Naive thymus-derived CD4-positive, alpha-beta T cell (primary cell): ENCODE results near the gene SLC6A3. TPM values are rescaled to one million over a fixed set of nuclear protein-coding genes. Genes with fewer than 3 reads are reported as not detected.
"Not testable (repeated sequence)": the region's sequence is repeated elsewhere in the genome, so short reads cannot be mapped to it uniquely, and the experiment has no call there.

Source experiments
- ATAC-seq: fragments of 150-1000 bp; cut with Tn5 transposase; 2 replicates; pipeline ENCODE4 v1.10.0; 2021; ENCODE audit warnings: mild to moderate bottlenecking, moderate library complexity
- CTCF ChIA-PET: fragments of 350-600 bp; sonication (Branson Sonifier 250); formaldehyde crosslinking; loops from one replicate; lab custom pipeline; 2021; ENCODE audit warnings: antibody characterized with exemption; lab: Charles Lee
- POLR2A ChIA-PET: fragments of 350-600 bp; sonication (Branson Sonifier 250); formaldehyde crosslinking; loops from one replicate; lab custom pipeline; 2021; ENCODE audit warnings: antibody characterized with exemption, inconsistent platforms; lab: Charles Lee
- DNase-seq, 9 donors: peaks; one replicate each; pipeline versions ENCODE4 v3.0.0 to v3.0.0-alpha.2; 2020 to 2022; ENCODE audit warnings: mixed read lengths in 1 of 9
- H3K27ac ChIP-seq: one replicate; pipeline ENCODE4 v1.7.0; 2013; ENCODE audit warnings: mild to moderate bottlenecking, low read depth, low read length, moderate library complexity
- H3K27me3 ChIP-seq, 2 donors: one replicate each; pipeline ENCODE4 v1.7.0; 2013; ENCODE audit warnings: low read length in 2 of 2, mild to moderate bottlenecking in 2 of 2, moderate library complexity in 2 of 2; ENCODE audit not compliant: control insufficient read depth in 2 of 2, insufficient read depth in 2 of 2
- H3K36me3 ChIP-seq, 3 experiments: 1 replicate in 2 of 3; 2 replicates in 1 of 3; pipeline ENCODE4 v1.7.0; 2013; ENCODE audit warnings: low read length in 3 of 3, mild to moderate bottlenecking in 3 of 3, moderate library complexity in 1 of 3; ENCODE audit not compliant: insufficient read depth in 3 of 3, control insufficient read depth in 2 of 3
- H3K4me1 ChIP-seq, 2 donors: one replicate each; pipeline ENCODE4 v1.7.0; 2013; ENCODE audit warnings: low read length in 2 of 2, mild to moderate bottlenecking in 2 of 2, moderate library complexity in 1 of 2; ENCODE audit not compliant: control insufficient read depth in 2 of 2, insufficient read depth in 2 of 2
- H3K4me3 ChIP-seq: 2 replicates; pipeline ENCODE4 v1.7.0; 2013; ENCODE audit warnings: mild to moderate bottlenecking, low read length
- H3K9me3 ChIP-seq, 3 experiments: 1 replicate in 2 of 3; 2 replicates in 1 of 3; pipeline ENCODE4 v1.7.0; 2013; ENCODE audit warnings: low read length in 3 of 3; ENCODE audit not compliant: control insufficient read depth in 2 of 3
- H3K27ac Mint-ChIP-seq, 9 donors: one replicate each; pipeline ENCODE4 v1.8.0; 2020 to 2022; ENCODE audit warnings: mixed read lengths in 9 of 9, mild to moderate bottlenecking in 8 of 9, moderate library complexity in 5 of 9, inconsistent platforms in 2 of 9
- H3K27me3 Mint-ChIP-seq, 5 donors: one replicate each; pipeline ENCODE4 v1.8.0; 2021 to 2022; ENCODE audit warnings: mixed read lengths in 5 of 5, mild to moderate bottlenecking in 1 of 5
- H3K36me3 Mint-ChIP-seq, 5 donors: one replicate each; pipeline ENCODE4 v1.8.0; 2020 to 2022; ENCODE audit warnings: mixed read lengths in 5 of 5, mild to moderate bottlenecking in 3 of 5, inconsistent platforms in 1 of 5
- H3K4me1 Mint-ChIP-seq, 7 donors: one replicate each; pipeline ENCODE4 v1.8.0; 2020 to 2022; ENCODE audit warnings: mixed read lengths in 7 of 7, mild to moderate bottlenecking in 3 of 7, inconsistent platforms in 1 of 7
- H3K4me3 Mint-ChIP-seq, 10 donors: one replicate each; pipeline ENCODE4 v1.8.0; 2020 to 2022; ENCODE audit warnings: mild to moderate bottlenecking in 10 of 10, mixed read lengths in 10 of 10, moderate library complexity in 6 of 10, inconsistent platforms in 2 of 10
- H3K9me3 Mint-ChIP-seq, 11 donors: one replicate each; pipeline ENCODE4 v1.8.0; 2020 to 2022; ENCODE audit warnings: mixed read lengths in 11 of 11, mild to moderate bottlenecking in 4 of 11, inconsistent platforms in 1 of 11, moderate library complexity in 1 of 11
- intact Hi-C, 2 donors: fragments of 100-400 bp; cut with micrococcal nuclease; formaldehyde crosslinking; loops; one replicate each; pipeline ENCODE4 v1.15.1; 2023
- polyA plus RNA-seq, 2 donors: library from polyadenylated mRNA; unstranded; fragments of 300-500 nt; fragmentation: Illumina TruSeq; gene quantifications; one replicate each; pipeline ENCODE4 v1.2.3, GENCODE V29; 2021
- total RNA-seq, 6 experiments: library from RNA in 5 of 6; stranded (reverse) in 5 of 6; gene quantifications; 1 replicate in 5 of 6; 2 replicates in 1 of 6; pipeline ENCODE4 v1.2.3 and lab custom pipeline; 2021 to 2026

Gene SLC6A3
- total and polyA plus RNA-seq, 7 experiments from 2014 or later = 0.07 TPM; not detected in 6

DNA sequence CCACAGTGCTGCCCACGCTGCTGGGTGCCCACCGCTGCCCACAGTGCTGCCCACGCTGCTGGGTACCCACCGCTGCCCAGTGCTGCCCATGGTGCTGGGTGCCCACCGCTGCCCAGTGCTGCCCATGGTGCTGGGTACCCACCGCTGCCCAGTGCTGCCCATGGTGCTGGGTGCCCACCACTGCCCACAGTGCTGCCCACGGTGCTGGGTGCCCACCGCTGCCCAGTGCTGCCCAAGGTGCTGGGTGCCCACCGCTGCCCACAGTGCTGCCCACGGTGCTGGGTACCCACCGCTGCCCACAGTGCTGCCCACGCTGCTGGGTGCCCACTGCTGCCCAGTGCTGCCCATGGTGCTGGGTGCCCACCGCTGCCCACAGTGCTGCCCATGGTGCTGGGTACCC lies 22.7 kb downstream of the SLC6A3 start:
- H3K4me1 Mint-ChIP-seq, H3K27ac ChIP-seq, H3K36me3 Mint-ChIP-seq, H3K27ac Mint-ChIP-seq, ATAC-seq, H3K27me3 Mint-ChIP-seq, intact Hi-C loops, POLR2A ChIA-PET, H3K4me3 ChIP-seq, H3K4me3 Mint-ChIP-seq, H3K4me1 ChIP-seq, DNase-seq, H3K36me3 ChIP-seq, H3K9me3 ChIP-seq, H3K27me3 ChIP-seq, CTCF ChIA-PET: not testable (repeated sequence)
- peaks cover 6 to 26% (median 17%) of the 10 kb centered on the region in 11 donors for H3K9me3 Mint-ChIP-seq

DNA sequence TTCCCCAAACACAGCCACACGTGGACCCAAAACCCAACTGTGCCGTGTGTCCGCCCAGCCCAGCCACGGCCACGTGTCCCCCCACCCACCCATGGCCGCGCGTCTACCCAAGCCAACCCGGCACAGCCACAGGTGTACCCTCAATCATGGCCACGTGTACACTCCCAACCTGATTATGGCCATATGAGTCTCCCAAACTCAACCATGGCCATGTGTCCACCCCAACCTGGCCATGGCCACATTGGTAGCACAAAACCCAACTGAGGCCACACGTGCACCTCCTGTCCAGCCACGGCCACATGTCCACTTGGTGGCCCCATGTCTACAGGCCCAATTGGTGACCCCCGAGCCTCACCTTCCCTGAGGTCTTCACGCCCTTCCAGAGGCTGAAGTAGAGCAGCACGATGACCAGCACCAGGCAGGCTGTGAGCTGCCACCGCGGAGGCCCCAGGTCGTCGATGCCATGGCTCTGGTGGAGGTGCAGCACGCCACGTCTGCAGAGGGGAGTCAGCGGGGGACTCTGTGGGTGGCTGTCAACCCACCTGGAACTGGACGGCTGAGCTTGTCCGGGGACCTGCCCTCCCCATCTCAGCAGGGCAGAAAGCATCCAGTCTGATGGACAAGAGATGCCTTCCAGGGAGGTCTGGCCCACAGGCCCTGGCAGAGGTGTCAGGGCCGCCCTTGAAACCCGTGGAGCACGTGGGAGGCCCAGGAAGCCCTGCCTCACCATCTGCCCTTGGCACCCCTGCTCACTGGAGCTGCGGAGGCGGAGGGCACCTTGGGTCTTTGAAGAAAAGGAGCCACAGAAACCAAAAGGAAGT lies 23.5 kb downstream of the SLC6A3 start:
- no peak for DNase-seq

DNA sequence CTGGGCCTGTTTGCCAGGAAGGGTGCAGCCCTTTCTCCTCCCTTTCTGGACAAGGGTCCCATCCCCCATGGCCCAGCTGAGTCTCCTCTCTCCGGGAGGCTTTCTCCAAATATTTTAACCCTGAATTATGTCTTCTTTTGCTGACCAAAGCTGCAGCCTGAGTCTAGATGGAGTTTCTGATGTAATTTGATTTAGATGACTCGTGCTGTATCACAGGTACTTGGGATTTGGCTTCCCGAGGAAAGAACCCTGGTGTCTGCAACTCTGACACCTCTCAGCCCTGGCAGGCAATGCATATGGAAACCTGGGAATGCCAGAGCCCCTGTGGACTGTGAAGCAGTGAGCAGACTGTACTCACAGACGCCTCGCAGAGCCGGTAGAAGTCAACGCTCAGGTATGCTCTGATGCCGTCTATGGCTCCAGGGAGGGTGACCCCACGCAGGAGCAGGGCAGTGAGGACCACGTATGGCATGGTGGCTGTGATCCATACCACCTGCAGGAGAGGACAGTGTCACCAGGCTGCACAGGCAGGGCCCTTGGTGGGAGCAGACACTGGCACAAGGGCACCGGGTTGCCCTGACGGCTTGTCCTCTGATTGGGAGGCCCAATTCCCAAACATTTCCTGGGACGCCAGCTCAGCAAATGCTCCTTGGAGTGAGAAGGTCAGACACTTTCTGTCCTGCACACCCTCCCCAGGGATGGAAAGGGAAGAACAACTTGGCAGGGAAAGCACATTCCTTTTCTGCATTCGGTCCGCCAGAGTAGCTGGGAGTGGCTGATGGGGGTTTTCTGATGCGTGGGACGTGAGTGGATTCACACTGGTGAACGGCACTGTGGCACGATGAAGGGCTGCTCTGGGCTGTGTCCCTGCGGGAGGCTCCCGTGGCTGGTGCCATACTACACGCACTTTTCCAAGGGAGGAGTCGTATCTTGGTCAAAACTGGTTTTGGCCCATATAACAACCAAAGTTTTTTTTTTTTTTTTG lies 24.7 kb downstream of the SLC6A3 start:
- intact Hi-C loops = no loop called here
- CTCF ChIA-PET = no interaction called here
- no peak overlapping the region for H3K27ac Mint-ChIP-seq
- ATAC-seq (no peak), DNase-seq (no peak)
- H3K27me3 ChIP-seq = no peaks in the 10 kb centered on the region
- H3K27me3 Mint-ChIP-seq = peaks cover 0 to 6% (median 3%) of the 10 kb centered on the region in 5 donors
- peaks cover 0 to 2% (median 0%) of the 10 kb centered on the region in 7 donors for H3K4me1 Mint-ChIP-seq
- H3K9me3 Mint-ChIP-seq = peaks cover 0 to 18% (median 5%) of the 10 kb centered on the region in 11 donors
- POLR2A ChIA-PET = no interaction called here
- H3K4me3 Mint-ChIP-seq = no peak overlapping the region
- no peaks in the 10 kb centered on the region for H3K9me3 ChIP-seq
- H3K36me3 Mint-ChIP-seq = no peaks in the 10 kb centered on the region
- H3K36me3 ChIP-seq = no peaks in the 10 kb centered on the region
- no peak overlapping the region for H3K4me3 ChIP-seq
- no peaks in the 10 kb centered on the region for H3K4me1 ChIP-seq
- H3K27ac ChIP-seq = no peak overlapping the region

More for the DNA sequence above, 23.5 kb downstream of the SLC6A3 start:
- peaks cover 0 to 7% (median 4%) of the 10 kb centered on the region in 5 donors for H3K27me3 Mint-ChIP-seq
- H3K36me3 ChIP-seq = no peaks in the 10 kb centered on the region
- ChIA-PET CTCF (no interaction called here), POLR2A (no interaction called here)
- no peak overlapping the region for H3K4me3 Mint-ChIP-seq
- H3K27ac Mint-ChIP-seq = no peak overlapping the region
- no peak overlapping the region for H3K4me3 ChIP-seq
- no peak for ATAC-seq
- intact Hi-C loops = no loop called here
- peaks cover 0 to 2% (median 0%) of the 10 kb centered on the region in 3 experiments for H3K9me3 ChIP-seq
- peaks cover 0 to 22% (median 13%) of the 10 kb centered on the region in 11 donors for H3K9me3 Mint-ChIP-seq
- H3K27me3 ChIP-seq = no peaks in the 10 kb centered on the region
- H3K27ac ChIP-seq = no peak overlapping the region
- H3K4me1 ChIP-seq = no peaks in the 10 kb centered on the region
- peaks cover 0 to 5% (median 0%) of the 10 kb centered on the region in 5 donors for H3K36me3 Mint-ChIP-seq
- H3K4me1 Mint-ChIP-seq = peaks cover 0 to 2% (median 0%) of the 10 kb centered on the region in 7 donors

DNA sequence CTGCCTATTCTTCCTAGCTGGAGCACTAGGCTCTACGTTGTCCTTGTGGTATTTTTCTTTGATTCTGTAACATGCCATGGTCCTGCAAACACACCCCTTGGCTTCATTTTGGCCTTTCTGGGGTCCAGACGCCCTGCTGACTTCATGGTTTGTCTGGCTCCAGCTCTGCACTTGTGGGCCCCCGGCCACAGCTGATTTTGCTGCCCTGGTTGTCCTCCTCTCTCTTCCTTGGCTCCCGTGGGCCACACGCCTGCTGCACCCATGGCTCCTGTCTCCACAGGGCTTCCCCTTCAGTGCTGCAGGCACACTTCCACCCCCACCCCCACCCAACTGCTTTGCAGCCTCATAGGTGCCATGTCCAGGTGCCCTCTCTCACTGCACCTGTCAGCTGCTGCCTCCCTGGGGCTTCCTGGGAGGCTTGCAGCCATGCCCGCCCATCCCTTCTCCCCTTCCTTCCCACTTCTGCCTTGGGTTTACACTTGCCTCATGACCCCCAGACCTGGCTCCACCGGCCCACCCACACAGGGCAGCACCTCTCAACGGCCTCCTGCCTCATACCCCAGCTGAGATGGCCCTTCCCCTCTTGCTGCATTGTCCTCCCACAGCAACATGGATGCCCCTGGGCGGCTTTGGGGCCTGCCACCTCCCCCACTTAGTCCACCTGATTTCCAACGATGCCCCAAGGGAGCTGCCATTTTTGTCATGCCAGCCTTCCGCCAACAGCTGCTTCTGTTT lies 25.6 kb downstream of the SLC6A3 start:
- Mint-ChIP-seq H3K27me3 (peaks cover 0 to 6% (median 3%) of the 10 kb centered on the region in 5 donors), H3K27ac (no peak overlapping the region), H3K4me1 (peaks cover 0 to 2% (median 0%) of the 10 kb centered on the region in 7 donors), H3K9me3 (peaks cover 0 to 14% (median 0%) of the 10 kb centered on the region in 11 donors), H3K4me3 (no peak overlapping the region), H3K36me3 (no peaks in the 10 kb centered on the region)
- no peak overlapping the region for H3K27ac ChIP-seq
- H3K27me3 ChIP-seq = no peaks in the 10 kb centered on the region
- ATAC-seq (no peak), DNase-seq (no peak)
- no peaks in the 10 kb centered on the region for H3K36me3 ChIP-seq
- intact Hi-C loops = no loop called here
- no peaks in the 10 kb centered on the region for H3K4me1 ChIP-seq
- H3K9me3 ChIP-seq = no peaks in the 10 kb centered on the region
- H3K4me3 ChIP-seq = no peak overlapping the region
- POLR2A ChIA-PET = no interaction called here
- CTCF ChIA-PET = no interaction called here

DNA sequence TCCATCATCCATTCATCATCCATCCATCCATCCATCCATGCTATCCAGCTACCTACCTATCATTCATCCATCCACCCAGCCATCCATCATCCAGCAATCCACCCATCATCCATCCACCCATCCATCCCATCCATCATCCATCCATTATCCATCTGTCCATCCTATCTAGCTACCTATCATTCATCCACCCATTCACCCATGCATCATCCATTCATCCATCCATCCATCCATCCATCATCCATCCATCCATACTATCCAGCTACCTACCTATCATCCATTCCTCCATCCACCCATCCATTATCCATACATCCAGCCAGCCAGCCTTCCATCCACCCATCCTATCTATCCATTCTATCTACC lies 26.3 kb downstream of the SLC6A3 start:
- Mint-ChIP-seq H3K9me3 (peaks cover 0 to 11% (median 0%) of the 10 kb centered on the region in 11 donors), H3K27ac (no peak overlapping the region), H3K36me3 (no peaks in the 10 kb centered on the region), H3K27me3 (no peaks in the 10 kb centered on the region), H3K4me1 (peaks cover 0 to 2% (median 0%) of the 10 kb centered on the region in 7 donors), H3K4me3 (no peak overlapping the region)
- Histone ChIP-seq H3K4me1 (no peaks in the 10 kb centered on the region), H3K36me3 (no peaks in the 10 kb centered on the region), H3K27me3 (no peaks in the 10 kb centered on the region), H3K27ac (no peak overlapping the region), H3K4me3 (no peak overlapping the region), H3K9me3 (no peaks in the 10 kb centered on the region)
- DNase-seq = no peak
- CTCF ChIA-PET = interaction anchor here (0.7 kb wide), 1 partner anchor 246 kb away, joined by 3 read pairs; no protein-coding TSS in a partner anchor
- intact Hi-C loops = no loop called here
- no peak for ATAC-seq
- POLR2A ChIA-PET = no interaction called here

DNA sequence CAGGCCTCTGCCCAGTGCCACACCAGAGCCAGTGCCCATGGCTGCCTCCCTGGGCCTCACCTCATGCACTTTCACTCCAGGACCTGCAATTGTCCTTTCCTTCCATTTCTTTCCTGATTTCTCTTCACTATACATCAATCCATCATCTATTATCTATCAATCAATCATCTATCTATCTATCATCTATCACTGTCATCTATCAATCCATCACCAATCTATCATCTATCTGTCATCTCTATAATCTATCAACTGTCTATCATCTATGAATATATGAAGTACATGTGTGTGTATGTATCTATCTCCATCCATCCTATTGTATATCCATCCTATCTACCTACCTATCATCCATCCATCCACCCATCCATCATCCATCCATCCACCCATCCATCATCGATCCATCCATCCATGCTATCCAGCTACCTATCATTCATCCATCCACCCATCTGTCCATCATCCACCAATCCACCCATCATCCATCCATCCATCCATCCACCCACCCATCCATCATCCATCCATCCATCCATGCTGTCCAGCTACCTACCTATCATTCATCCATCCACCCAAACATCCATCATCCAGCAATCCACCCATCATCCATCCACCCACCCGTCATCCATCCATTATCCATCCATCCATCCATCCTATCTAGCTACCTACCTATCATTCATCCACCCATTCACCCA lies 26.9 kb downstream of the SLC6A3 start:
- intact Hi-C loops = no loop called here

More for the DNA sequence above, 26.9 kb downstream of the SLC6A3 start:
- no peak for ATAC-seq
- no peak overlapping the region for H3K27ac ChIP-seq
- Mint-ChIP-seq H3K9me3 (peaks cover 0 to 11% (median 0%) of the 10 kb centered on the region in 11 donors), H3K4me1 (peaks cover 0 to 2% (median 0%) of the 10 kb centered on the region in 7 donors), H3K27me3 (no peaks in the 10 kb centered on the region), H3K27ac (no peak overlapping the region), H3K36me3 (no peaks in the 10 kb centered on the region), H3K4me3 (no peak overlapping the region)
- H3K4me1 ChIP-seq = no peaks in the 10 kb centered on the region
- H3K36me3 ChIP-seq = no peaks in the 10 kb centered on the region
- ChIA-PET POLR2A (no interaction called here), CTCF (interaction anchor here (0.7 kb wide), 1 partner anchor 246 kb away, joined by 3 read pairs; no protein-coding TSS in a partner anchor)
- H3K9me3 ChIP-seq = no peaks in the 10 kb centered on the region
- no peak overlapping the region for H3K4me3 ChIP-seq
- H3K27me3 ChIP-seq = no peaks in the 10 kb centered on the region
- no peak for DNase-seq
